GM10266 (cell line): ENCODE measurements around the gene AK2.

Source experiments
- DNase-seq: peaks from one replicate; pipeline ENCODE4 v3.0.0; 2012; ENCODE audit errors: extremely low spot score
- CTCF ChIP-seq: IDR thresholded peaks from 2 replicates; pipeline ENCODE4 v1.5.1; 2012; ENCODE audit warnings: mild to moderate bottlenecking, low read depth; ENCODE audit not compliant: control insufficient read depth, insufficient read depth; ENCODE audit errors: missing control alignments

The AK2 gene

GRCh38 chr1:33043267-33044092 is 6.8 kb upstream of the AK2 start:
- no peak for DNase-seq
- TF ChIP-seq CTCF = no peak

- TF ChIP-seq CTCF = no peak
Measured at GRCh38 chr1:33042831-33043230, 6.1 kb upstream of the AK2 start.

GRCh38 chr1:33041026-33041425 is 4.3 kb upstream of the AK2 start:
- TF ChIP-seq CTCF = no peak
- DNase-seq = no peak

More at GRCh38 chr1:33042831-33043230, 6.1 kb upstream of the AK2 start:
- DNase-seq = no peak

- no peak for DNase-seq
Measured at GRCh38 chr1:33039840-33040239, 3.2 kb upstream of the AK2 start.

GRCh38 chr1:33036051-33036525 is 595 bp downstream of the AK2 start:
- DNase-seq = no peak
- no peak for TF ChIP-seq CTCF

More at GRCh38 chr1:33039840-33040239, 3.2 kb upstream of the AK2 start:
- TF ChIP-seq CTCF = no peak

GRCh38 chr1:33032126-33032869 is 4.4 kb downstream of the AK2 start:
- DNase-seq = no peak
- no peak for TF ChIP-seq CTCF

GRCh38 chr1:33031506-33031905 is 5.2 kb downstream of the AK2 start:
- no peak for TF ChIP-seq CTCF
- no peak for DNase-seq
